D341Med (cell line): ENCODE measurements around the gene KRTAP4-9.
"Not testable (repeated sequence)": the region's sequence is repeated elsewhere in the genome, so short reads cannot be mapped to it uniquely, and the experiment has no call there.

Experiments
- DNase-seq: peaks from one replicate; pipeline ENCODE4 v3.0.0; 2012; ENCODE audit warnings: low spot score

Gene KRTAP4-9

GRCh38 chr17:41105347-41105746 is at the start of gene KRTAP4-9:
TSS of gene KRTAP4-9 (plus strand) at chr17:41105389. CDS start at chr17:41105389, 0 bp downstream.
- DNase-seq = not testable (repeated sequence)

GRCh38 chr17:41057547-41057946 is 47.6 kb upstream of the KRTAP4-9 start:
- no peak for DNase-seq

GRCh38 chr17:41058741-41059140 is 46.4 kb upstream of the KRTAP4-9 start:
- DNase-seq = no peak

GRCh38 chr17:41059276-41060051 is 45.7 kb upstream of the KRTAP4-9 start:
- DNase-seq = not testable (repeated sequence)

GRCh38 chr17:41060052-41060604 is 45.1 kb upstream of the KRTAP4-9 start, which contains the start of gene KRTAP2-3:
TSS of gene KRTAP2-3 (minus strand) at chr17:41060114. CDS start at chr17:41060050, 64 bp downstream.
- no peak for DNase-seq

GRCh38 chr17:41061964-41062363 is 43.2 kb upstream of the KRTAP4-9 start:
- DNase-seq = no peak

- no peak for DNase-seq
Measured at GRCh38 chr17:41063449-41063848, 41.7 kb upstream of the KRTAP4-9 start.

GRCh38 chr17:41064301-41064700 is 40.9 kb upstream of the KRTAP4-9 start:
- DNase-seq = no peak

- DNase-seq = not testable (repeated sequence)
Measured at GRCh38 chr17:41065016-41065689, 40.0 kb upstream of the KRTAP4-9 start.

GRCh38 chr17:41065829-41066624 is 39.2 kb upstream of the KRTAP4-9 start, which contains the start of gene KRTAP2-4:
TSS of gene KRTAP2-4 (minus strand) at chr17:41065879. CDS start at chr17:41065845, 34 bp downstream.
- DNase-seq = no peak

- no peak for DNase-seq
Measured at GRCh38 chr17:41067281-41067680, 37.9 kb upstream of the KRTAP4-9 start.

- DNase-seq = no peak
Measured at GRCh38 chr17:41069031-41069430, 36.2 kb upstream of the KRTAP4-9 start.

- no peak for DNase-seq
Measured at GRCh38 chr17:41071606-41072360, 33.4 kb upstream of the KRTAP4-9 start.

GRCh38 chr17:41073676-41074075 is 31.5 kb upstream of the KRTAP4-9 start:
- no peak for DNase-seq

GRCh38 chr17:41076788-41077187 is 28.4 kb upstream of the KRTAP4-9 start:
- DNase-seq = no peak

GRCh38 chr17:41082626-41083025 is 22.6 kb upstream of the KRTAP4-9 start:
- DNase-seq = no peak

- not testable (repeated sequence) for DNase-seq
Measured at GRCh38 chr17:41083427-41083826, 21.8 kb upstream of the KRTAP4-9 start.

- not testable (repeated sequence) for DNase-seq
Measured at GRCh38 chr17:41084100-41084856, 20.9 kb upstream of the KRTAP4-9 start, which contains the start of gene KRTAP4-7. TSS of gene KRTAP4-7 (plus strand) at chr17:41084150. CDS start at chr17:41084207, 57 bp downstream.

GRCh38 chr17:41088760-41089352 is 16.3 kb upstream of the KRTAP4-9 start:
- DNase-seq = not testable (repeated sequence)

GRCh38 chr17:41096055-41096454 is 9.1 kb upstream of the KRTAP4-9 start:
- DNase-seq = no peak
